GM12873 (cell line): ENCODE results near the gene OR5K4.

ENCODE experiments used
- TF ChIP-seq, protein P1 (sequence below): IDR thresholded peaks from 2 replicates; pipeline ENCODE4 v1.5.1; 2012; ENCODE audit warnings: low read depth, mild to moderate bottlenecking, moderate library complexity, low read length, control low read depth; ENCODE audit not compliant: insufficient read depth; ENCODE audit errors: missing control alignments

Gene OR5K4

DNA sequence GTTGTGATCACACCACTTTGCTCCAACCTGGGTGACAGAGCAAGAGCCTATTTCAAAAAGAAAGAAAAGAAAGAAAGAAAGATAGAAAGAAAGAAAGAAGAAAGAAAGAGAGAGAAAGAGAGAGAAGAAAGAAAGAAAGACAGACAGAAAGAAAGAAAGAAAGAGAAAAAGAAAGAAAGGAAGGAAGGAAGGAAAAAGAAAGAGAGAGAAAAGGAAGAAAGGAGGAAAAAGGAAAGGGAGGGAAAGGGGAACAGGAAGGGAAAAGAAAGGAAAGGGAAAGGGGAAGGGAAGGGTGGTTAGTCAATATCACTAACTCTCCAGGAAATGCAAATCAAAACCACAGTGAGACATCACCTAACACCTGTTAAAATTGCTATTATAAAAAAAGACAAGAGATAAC, 18.2 kb downstream of the OR5K4 start:
- TF ChIP-seq, protein P1, sequence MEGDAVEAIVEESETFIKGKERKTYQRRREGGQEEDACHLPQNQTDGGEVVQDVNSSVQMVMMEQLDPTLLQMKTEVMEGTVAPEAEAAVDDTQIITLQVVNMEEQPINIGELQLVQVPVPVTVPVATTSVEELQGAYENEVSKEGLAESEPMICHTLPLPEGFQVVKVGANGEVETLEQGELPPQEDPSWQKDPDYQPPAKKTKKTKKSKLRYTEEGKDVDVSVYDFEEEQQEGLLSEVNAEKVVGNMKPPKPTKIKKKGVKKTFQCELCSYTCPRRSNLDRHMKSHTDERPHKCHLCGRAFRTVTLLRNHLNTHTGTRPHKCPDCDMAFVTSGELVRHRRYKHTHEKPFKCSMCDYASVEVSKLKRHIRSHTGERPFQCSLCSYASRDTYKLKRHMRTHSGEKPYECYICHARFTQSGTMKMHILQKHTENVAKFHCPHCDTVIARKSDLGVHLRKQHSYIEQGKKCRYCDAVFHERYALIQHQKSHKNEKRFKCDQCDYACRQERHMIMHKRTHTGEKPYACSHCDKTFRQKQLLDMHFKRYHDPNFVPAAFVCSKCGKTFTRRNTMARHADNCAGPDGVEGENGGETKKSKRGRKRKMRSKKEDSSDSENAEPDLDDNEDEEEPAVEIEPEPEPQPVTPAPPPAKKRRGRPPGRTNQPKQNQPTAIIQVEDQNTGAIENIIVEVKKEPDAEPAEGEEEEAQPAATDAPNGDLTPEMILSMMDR: no peak

- TF ChIP-seq, protein P1: no peak
These were observed 18.8 kb downstream of the OR5K4 start for GRCh38 chr3:98372445-98372844.

GRCh38 chr3:98376631-98377030, 23.0 kb downstream of the OR5K4 start:
- TF ChIP-seq, protein P1: no peak

DNA sequence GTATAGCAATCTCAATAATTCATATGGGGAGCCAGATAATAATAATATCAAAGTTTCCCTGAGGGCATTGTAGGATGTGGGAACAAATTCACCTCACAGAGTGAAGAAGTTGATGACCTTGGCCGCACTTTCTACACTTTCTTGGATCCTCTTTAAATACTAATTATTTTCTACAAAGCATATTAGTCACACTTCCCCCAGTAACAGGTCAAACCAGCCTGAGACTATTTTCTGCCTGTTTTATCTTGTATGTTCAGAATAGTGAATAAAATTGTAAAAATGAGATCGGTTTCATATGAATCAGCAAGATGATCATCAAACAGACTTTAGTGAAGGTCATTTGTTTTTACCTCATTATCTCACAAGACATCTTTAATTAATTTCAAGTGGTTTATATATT, 34.5 kb downstream of the OR5K4 start:
- TF ChIP-seq, protein P1: no peak

GRCh38 chr3:98390366-98390765, 36.7 kb downstream of the OR5K4 start, which contains the start of gene OR5K3:
Gene OR5K3 (plus strand): TSS chr3:98390666. CDS start chr3:98390666, 0 bp downstream.
- TF ChIP-seq, protein P1: no peak

DNA sequence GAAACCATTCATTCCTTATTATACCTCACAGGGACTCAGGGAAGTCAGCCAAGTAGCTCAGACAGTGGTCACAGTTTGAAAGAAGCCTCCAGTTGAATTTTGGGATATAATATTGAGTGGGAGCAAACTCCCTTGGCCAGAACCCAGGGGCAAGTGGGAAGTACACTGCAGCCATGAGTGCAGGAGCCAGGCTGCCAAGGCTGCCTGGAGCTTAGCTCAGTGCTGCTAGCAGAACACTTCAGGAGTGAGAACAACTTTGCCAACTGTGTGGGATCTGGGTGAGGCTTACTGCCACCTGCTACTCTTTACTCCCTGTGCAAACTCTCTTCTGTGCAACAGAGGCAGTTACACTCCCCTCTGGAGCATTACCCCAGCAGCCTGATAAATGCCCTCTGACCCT, 41.4 kb downstream of the OR5K4 start:
- TF ChIP-seq, protein P1: no peak

GRCh38 chr3:98398513-98398912, 44.9 kb downstream of the OR5K4 start:
- TF ChIP-seq, protein P1: no peak
